Endothelial cell of umbilical vein (primary cell): ENCODE results near the gene SLC30A3. TPM values are rescaled to one million over a fixed set of nuclear protein-coding genes. Genes with fewer than 3 reads are reported as not detected.

Experiments
- BruUV-seq: library from RNA; stranded (reverse); fragments of 400-500 nt; replicated peaks from 2 replicates; lab custom pipeline; 2021; lab: Mats Ljungman, UMichigan
- CTCF ChIA-PET: fragments of 300-600, 350-600 bp; sonication (Branson Sonifier 250); formaldehyde crosslinking; loops from one replicate; lab custom pipeline; 2021; ENCODE audit warnings: antibody characterized with exemption, inconsistent platforms; lab: Charles Lee
- POLR2A ChIA-PET: fragments of 300-600, 350-600 bp; sonication (Branson Sonifier 250); formaldehyde crosslinking; loops from one replicate; lab custom pipeline; 2021; ENCODE audit warnings: antibody characterized with exemption, inconsistent platforms; lab: Charles Lee
- DNase-seq: peaks from one replicate; pipeline ENCODE4 v3.0.0-alpha.2; 2011; ENCODE audit warnings: low read depth, low spot score
- FAIRE-seq: peaks from 2 replicates; lab custom pipeline; 2011; peaks lifted over from hg19 to GRCh38; lab: Jason Lieb, UNC
- H2AFZ ChIP-seq: 2 replicates; pipeline ENCODE4 v1.6.0; 2012; ENCODE audit warnings: low read depth, low read length, control low read depth, inconsistent platforms
- H3K27ac ChIP-seq: 2 replicates; pipeline ENCODE4 v1.5.1; 2011; ENCODE audit warnings: low read depth, mild to moderate bottlenecking, control low read depth, low read length, moderate library complexity; ENCODE audit not compliant: insufficient read depth
- H3K27me3 ChIP-seq, 2 experiments: 2 replicates each; pipeline versions ENCODE4 v1.6.0 to v1.6.1; 2011; ENCODE audit warnings: low read length in 2 of 2, mixed read lengths in 1 of 2; ENCODE audit not compliant: control insufficient read depth in 2 of 2, insufficient read depth in 2 of 2
- H3K36me3 ChIP-seq, 2 experiments: 2 replicates in 1 of 2; 3 replicates in 1 of 2; pipeline ENCODE4 v1.5.1; 2011; ENCODE audit warnings: low read length in 2 of 2, mild to moderate bottlenecking in 1 of 2, moderate library complexity in 1 of 2; ENCODE audit not compliant: control insufficient read depth in 2 of 2, insufficient read depth in 2 of 2; ENCODE audit errors: extremely low read depth in 1 of 2
- H3K4me1 ChIP-seq: 3 replicates; pipeline ENCODE4 v1.5.1; 2011; ENCODE audit warnings: mild to moderate bottlenecking, low read length; ENCODE audit not compliant: control insufficient read depth, insufficient read depth; ENCODE audit errors: extremely low read depth
- H3K4me2 ChIP-seq: 2 replicates; pipeline ENCODE4 v1.6.1; 2011; ENCODE audit warnings: low read length, control low read depth, mixed read lengths; ENCODE audit not compliant: insufficient read depth
- H3K4me3 ChIP-seq, 3 experiments: fragments of 200-600 bp in 1 of 3; sonication (generic), shearing (Covaris generic) in 1 of 3; replicated peaks in 1 of 3; 2 replicates each; pipeline ENCODE4 v1.5.1; 2011 to 2016; ENCODE audit warnings: control low read depth in 3 of 3, low read length in 3 of 3, mild to moderate bottlenecking in 2 of 3, inconsistent platforms in 1 of 3, low read depth in 1 of 3, moderate library complexity in 1 of 3; ENCODE audit not compliant: insufficient read depth in 1 of 3
- H3K79me2 ChIP-seq: 2 replicates; pipeline ENCODE4 v1.6.0; 2012; ENCODE audit warnings: low read length, inconsistent platforms; ENCODE audit not compliant: control insufficient read depth, insufficient read depth
- H3K9ac ChIP-seq: replicated peaks from 2 replicates; pipeline ENCODE3; 2011; ENCODE audit warnings: low read length, control low read depth; ENCODE audit not compliant: insufficient read depth; ENCODE audit errors: extremely low read depth
- H3K9me1 ChIP-seq: replicated peaks from 3 replicates; pipeline ENCODE4 v1.6.0; 2011; ENCODE audit warnings: mild to moderate bottlenecking, low read length; ENCODE audit not compliant: control insufficient read depth, insufficient read depth; ENCODE audit errors: extremely low read depth
- H3K9me3 ChIP-seq: replicated peaks from 2 replicates; pipeline ENCODE4 v1.5.1; 2012; ENCODE audit warnings: low read length, inconsistent platforms; ENCODE audit not compliant: control insufficient read depth, insufficient read depth
- H4K20me1 ChIP-seq: replicated peaks from 2 replicates; pipeline ENCODE3; 2011; ENCODE audit warnings: mild to moderate bottlenecking, low read length; ENCODE audit not compliant: control insufficient read depth, insufficient read depth; ENCODE audit errors: extremely low read depth
- EZH2 ChIP-seq: IDR thresholded peaks from 2 replicates; pipeline ENCODE4 v1.6.1; 2012; ENCODE audit warnings: borderline replicate concordance, low read depth, mild to moderate bottlenecking, moderate library complexity, low read length, inconsistent platforms; ENCODE audit not compliant: severe bottlenecking
- FOS ChIP-seq: IDR thresholded peaks from 2 replicates; pipeline ENCODE4 v1.6.1; 2011; ENCODE audit warnings: mild to moderate bottlenecking, low read length, moderate library complexity, borderline replicate concordance; ENCODE audit not compliant: insufficient read depth
- GATA2 ChIP-seq: IDR thresholded peaks from 2 replicates; pipeline ENCODE4 v1.7.0; 2011; ENCODE audit warnings: low read depth, mild to moderate bottlenecking, moderate library complexity, mixed read lengths, low read length; ENCODE audit not compliant: insufficient read length, insufficient read depth
- JUN ChIP-seq: IDR thresholded peaks from 2 replicates; pipeline ENCODE4 v1.6.1; 2011; ENCODE audit warnings: borderline replicate concordance, low read depth; ENCODE audit not compliant: insufficient read length, insufficient read depth
- MYC ChIP-seq: IDR thresholded peaks from one replicate; pipeline ENCODE4 v1.6.1; 2011; ENCODE audit warnings: mild to moderate bottlenecking, low read depth, low read length
- POLR2A ChIP-seq: IDR thresholded peaks from 2 replicates; pipeline ENCODE4 v1.6.1; 2012; ENCODE audit warnings: low read depth, mild to moderate bottlenecking, control low read depth, low read length
- POLR2AphosphoS5 ChIP-seq: IDR thresholded peaks from 2 replicates; pipeline ENCODE4 v1.6.1; 2012; ENCODE audit warnings: low read depth, mild to moderate bottlenecking, control low read depth, low read length, moderate library complexity; ENCODE audit not compliant: insufficient read depth
- dilution Hi-C: fragments of 300-500 bp; cut with MboI; formaldehyde crosslinking; loops from one replicate; pipeline ENCODE4 v1.15.0; 2019; ENCODE audit warnings: low sequenced_read_pairs; ENCODE audit not compliant: extremely low pct_ligation_motif_present
- intact Hi-C: fragments of 100-400 bp; cut with micrococcal nuclease; formaldehyde crosslinking; loops from one replicate; pipeline ENCODE4 v1.10.0; 2022
- polyA plus RNA-seq, 4 experiments: library from polyadenylated mRNA; depleted of rRNA in 3 of 4; stranded (reverse) in 3 of 4; unstranded in 1 of 4; fragments of >200 nt; gene quantifications; 2 replicates each; pipeline versions ENCODE4 v1.2.1 to v1.2.3, GENCODE V29; 2011 to 2012; ENCODE audit warnings: missing spikeins in 1 of 4
- total RNA-seq: library from RNA; stranded (reverse); gene quantifications from 2 replicates; pipeline ENCODE4 v1.2.3, GENCODE V29; 2021
- TF ChIP-seq, protein P1 (sequence below): IDR thresholded peaks from 2 replicates; pipeline ENCODE4 v1.6.1; 2011; ENCODE audit not compliant: insufficient read depth, insufficient read length
- TF ChIP-seq, protein P2 (sequence below), 2 donors: IDR thresholded peaks; 1 replicate in 1 of 2; 2 replicates in 1 of 2; pipeline ENCODE4 v1.5.1; 2011; ENCODE audit warnings: low read length in 2 of 2, mild to moderate bottlenecking in 2 of 2, moderate library complexity in 2 of 2, control low read depth in 1 of 2, inconsistent platforms in 1 of 2, low read depth in 1 of 2; ENCODE audit not compliant: insufficient read depth in 1 of 2; ENCODE audit errors: extremely low read depth in 1 of 2

SLC30A3 gene
- total and polyA plus RNA-seq, 2 donors (not counting 3 experiments of a cell fraction or from before 2014, with no cell fraction given): 16.7 to 63.9 TPM

DNA sequence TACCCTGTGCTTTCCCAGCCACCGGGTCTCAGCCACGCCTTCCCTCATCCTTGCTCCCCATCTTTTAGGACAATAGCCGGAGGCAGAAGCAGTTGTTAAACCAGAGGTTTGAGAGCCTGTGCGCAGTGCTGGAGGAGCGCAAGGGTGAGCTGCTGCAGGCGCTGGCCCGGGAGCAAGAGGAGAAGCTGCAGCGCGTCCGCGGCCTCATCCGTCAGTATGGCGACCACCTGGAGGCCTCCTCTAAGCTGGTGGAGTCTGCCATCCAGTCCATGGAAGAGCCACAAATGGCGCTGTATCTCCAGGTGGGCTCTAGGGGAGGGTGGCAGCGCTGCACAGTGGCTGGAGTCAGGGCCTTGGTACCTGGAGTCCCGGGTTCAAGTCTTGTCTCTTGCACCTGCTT, 42.7 kb upstream of the SLC30A3 start:
- TF ChIP-seq, protein P1, sequence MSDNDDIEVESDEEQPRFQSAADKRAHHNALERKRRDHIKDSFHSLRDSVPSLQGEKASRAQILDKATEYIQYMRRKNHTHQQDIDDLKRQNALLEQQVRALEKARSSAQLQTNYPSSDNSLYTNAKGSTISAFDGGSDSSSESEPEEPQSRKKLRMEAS: no peak
- TF ChIP-seq FOS (no peak), GATA2 (no peak), JUN (no peak), POLR2AphosphoS5 (no peak), MYC (no peak), POLR2A (no peak), EZH2 (no peak)
- TF ChIP-seq, protein P2, sequence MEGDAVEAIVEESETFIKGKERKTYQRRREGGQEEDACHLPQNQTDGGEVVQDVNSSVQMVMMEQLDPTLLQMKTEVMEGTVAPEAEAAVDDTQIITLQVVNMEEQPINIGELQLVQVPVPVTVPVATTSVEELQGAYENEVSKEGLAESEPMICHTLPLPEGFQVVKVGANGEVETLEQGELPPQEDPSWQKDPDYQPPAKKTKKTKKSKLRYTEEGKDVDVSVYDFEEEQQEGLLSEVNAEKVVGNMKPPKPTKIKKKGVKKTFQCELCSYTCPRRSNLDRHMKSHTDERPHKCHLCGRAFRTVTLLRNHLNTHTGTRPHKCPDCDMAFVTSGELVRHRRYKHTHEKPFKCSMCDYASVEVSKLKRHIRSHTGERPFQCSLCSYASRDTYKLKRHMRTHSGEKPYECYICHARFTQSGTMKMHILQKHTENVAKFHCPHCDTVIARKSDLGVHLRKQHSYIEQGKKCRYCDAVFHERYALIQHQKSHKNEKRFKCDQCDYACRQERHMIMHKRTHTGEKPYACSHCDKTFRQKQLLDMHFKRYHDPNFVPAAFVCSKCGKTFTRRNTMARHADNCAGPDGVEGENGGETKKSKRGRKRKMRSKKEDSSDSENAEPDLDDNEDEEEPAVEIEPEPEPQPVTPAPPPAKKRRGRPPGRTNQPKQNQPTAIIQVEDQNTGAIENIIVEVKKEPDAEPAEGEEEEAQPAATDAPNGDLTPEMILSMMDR (IDR thresholded peaks at IDR 0.05; ENCODE audit: extremely low read depth in 1 of 2, insufficient read depth in 1 of 2, low read depth in 1 of 2, low read length in 2 of 2): no peak
- H3K4me3 ChIP-seq: no peak overlapping the region
- no peak for DNase-seq
- no peak overlapping the region for H3K9ac ChIP-seq
- ChIA-PET POLR2A (no interaction called here), CTCF (interaction anchor here (1.0 to 6.7 kb wide), 7 partner anchors 13 to 208 kb away, joined by 3 to 115 read pairs (median 4); partner anchors contain the start of genes CAD and TRIM54)
- H3K4me2 ChIP-seq: no peak overlapping the region
- no peak for FAIRE-seq
- H3K4me1 ChIP-seq: peaks cover 8% of the 10 kb centered on the region
- no peak overlapping the region for H2AFZ ChIP-seq
- H4K20me1 ChIP-seq: no peaks in the 10 kb centered on the region
- H3K27ac ChIP-seq: no peak overlapping the region
- H3K27me3 ChIP-seq: peaks cover 25 to 41% of the 10 kb centered on the region in 2 experiments
- dilution Hi-C loops (no loop called here), intact Hi-C loops (no loop called here)
- no peaks in the 10 kb centered on the region for H3K9me1 ChIP-seq
- no peaks in the 10 kb centered on the region for H3K79me2 ChIP-seq
- H3K9me3 ChIP-seq: no peaks in the 10 kb centered on the region
- BruUV-seq: no TSS peak
- H3K36me3 ChIP-seq: no peaks in the 10 kb centered on the region
